Measurements from ENCODE around the gene MYEOV.

DNA sequence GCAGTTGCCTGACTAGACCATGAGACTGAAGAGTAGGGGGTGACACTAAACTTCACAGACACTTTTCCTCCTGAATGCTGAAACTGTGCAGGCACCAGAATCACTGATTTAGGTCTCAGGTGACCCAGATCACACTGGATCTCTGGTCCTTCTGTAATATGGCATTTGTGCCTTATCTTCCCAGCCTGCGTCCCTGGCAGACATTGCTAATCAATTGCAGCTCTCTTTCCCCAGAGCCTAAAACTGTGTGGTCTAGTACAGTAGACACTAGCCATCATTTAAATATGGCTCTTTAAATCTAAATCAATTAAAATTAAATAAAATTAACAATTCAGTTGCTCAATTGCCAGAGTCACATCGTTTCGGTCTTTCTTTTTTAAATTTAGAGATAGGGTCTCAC lies 17.8 kb upstream of the MYEOV start:
- TF ChIP-seq, protein P1, sequence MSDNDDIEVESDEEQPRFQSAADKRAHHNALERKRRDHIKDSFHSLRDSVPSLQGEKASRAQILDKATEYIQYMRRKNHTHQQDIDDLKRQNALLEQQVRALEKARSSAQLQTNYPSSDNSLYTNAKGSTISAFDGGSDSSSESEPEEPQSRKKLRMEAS (IDR thresholded peaks at IDR 0.05): no peak
- no peak for TF ChIP-seq CTCF (IDR thresholded peaks at IDR 0.05; ENCODE audit: low read depth, low read length, missing input control)
- no peak for TF ChIP-seq TAF1 (conservative IDR thresholded peaks at IDR 0.05)
- no peak for TF ChIP-seq JUND (IDR thresholded peaks at IDR 0.05)
- TF ChIP-seq YY1 (IDR thresholded peaks at IDR 0.05): no peak
- no peak for TF ChIP-seq REST (IDR thresholded peaks at IDR 0.05)
